GM12878 (cell line): Measurements from ENCODE around the gene NHEJ1. TPM values are rescaled to one million over a fixed set of nuclear protein-coding genes. Genes with fewer than 3 reads are reported as not detected.

Source experiments
- ATAC-seq: fragments of 200-7000 bp; cut with Tn5 transposase; 3 replicates; pipeline ENCODE4 v1.9.1; 2020; ENCODE audit warnings: mild to moderate bottlenecking, moderate library complexity
- BruUV-seq: library from RNA; stranded (reverse); fragments of 400-500 nt; replicated peaks from 2 replicates; lab custom pipeline; 2021; lab: Mats Ljungman, UMichigan
- CTCF ChIA-PET: fragments of 300-600 bp; sonication (Branson Sonifier 250); formaldehyde crosslinking; extraction: SDS; loops from one replicate; lab custom pipeline; 2021; ENCODE audit warnings: inconsistent platforms; lab: Yijun Ruan, JAX
- POLR2A ChIA-PET: fragments of 350-600 bp; formaldehyde crosslinking; extraction: SDS; loops from one replicate; lab custom pipeline; 2021; ENCODE audit warnings: inconsistent platforms; lab: Charles Lee
- RAD21 ChIA-PET: fragments of 300-600 bp; sonication (Branson Sonifier 250); formaldehyde crosslinking; loops from one replicate; lab custom pipeline; 2023; ENCODE audit warnings: antibody characterized with exemption; ENCODE audit not compliant: unreplicated experiment; lab: Charles Lee
- SMC1A ChIA-PET: fragments of 300-600 bp; sonication (Branson Sonifier 250); formaldehyde crosslinking; loops from one replicate; lab custom pipeline; 2023; ENCODE audit not compliant: unreplicated experiment, uncharacterized antibody; lab: Charles Lee
- DNase-seq: peaks from one replicate; pipeline ENCODE4 v3.0.0-alpha.2; 2011; ENCODE audit warnings: low read depth, low spot score
- FAIRE-seq: peaks from 3 replicates; lab custom pipeline; 2011; peaks lifted over from hg19 to GRCh38; lab: Jason Lieb, UNC
- H2AFZ ChIP-seq: 2 replicates; pipeline ENCODE4 v1.6.0; 2011; ENCODE audit warnings: low read depth, low read length, control low read depth; ENCODE audit not compliant: control insufficient read depth
- H3K27ac ChIP-seq: 2 replicates; pipeline ENCODE4 v1.5.1; 2011; ENCODE audit warnings: control low read depth; ENCODE audit not compliant: control insufficient read depth, insufficient read depth
- H3K27me3 ChIP-seq, 2 experiments: replicated peaks in 1 of 2; 2 replicates each; pipeline versions ENCODE4 v1.6.0 to v1.6.1; 2011; ENCODE audit warnings: low read length in 1 of 2; ENCODE audit not compliant: control insufficient read depth in 2 of 2, insufficient read depth in 2 of 2
- H3K36me3 ChIP-seq, 2 experiments: 2 replicates each; pipeline ENCODE4 v1.5.1; 2011; ENCODE audit warnings: low read length in 1 of 2; ENCODE audit not compliant: control insufficient read depth in 2 of 2, insufficient read depth in 2 of 2
- H3K4me1 ChIP-seq: 2 replicates; pipeline ENCODE4 v1.6.1; 2011; ENCODE audit warnings: mild to moderate bottlenecking, low read length, moderate library complexity, mixed read lengths; ENCODE audit not compliant: control insufficient read depth, insufficient read depth
- H3K4me2 ChIP-seq: 2 replicates; pipeline ENCODE4 v1.6.0; 2011; ENCODE audit warnings: control low read depth; ENCODE audit not compliant: control insufficient read depth, insufficient read depth
- H3K4me3 ChIP-seq: fragments of 200-600 bp; sonication (generic); 2 replicates; pipeline ENCODE4 v1.5.1; 2016
- H3K79me2 ChIP-seq: 2 replicates; pipeline ENCODE4 v1.6.0; 2011; ENCODE audit warnings: low read length; ENCODE audit not compliant: control insufficient read depth, insufficient read depth
- H3K9ac ChIP-seq: 2 replicates; pipeline ENCODE4 v1.8.0; 2011; ENCODE audit warnings: low read length, control low read depth, mixed read lengths; ENCODE audit not compliant: control insufficient read depth, insufficient read depth
- H3K9me3 ChIP-seq: replicated peaks from 3 replicates; pipeline ENCODE4 v1.5.1; 2011; ENCODE audit warnings: mild to moderate bottlenecking, low read length; ENCODE audit not compliant: control insufficient read depth, insufficient read depth
- H4K20me1 ChIP-seq: 2 replicates; pipeline ENCODE4 v1.6.0; 2011; ENCODE audit not compliant: control insufficient read depth, insufficient read depth
- BRCA1 ChIP-seq: IDR thresholded peaks from 2 replicates; pipeline ENCODE4 v1.6.1; 2011; ENCODE audit warnings: low read depth, low read length, improper control_type of control experiment
- CHD4 ChIP-seq: fragments of 200-600 bp; sonication (generic); IDR thresholded peaks from 2 replicates; pipeline ENCODE4 v1.6.1; 2016; ENCODE audit warnings: mild to moderate bottlenecking
- DPF2 ChIP-seq: fragments of 450-650 bp; IDR thresholded peaks from 2 replicates; pipeline ENCODE4 v1.6.1; 2017; ENCODE audit warnings: mild to moderate bottlenecking
- EZH2 ChIP-seq: IDR thresholded peaks from 2 replicates; pipeline ENCODE4 v1.6.1; 2012; ENCODE audit warnings: low read depth, mild to moderate bottlenecking, control low read depth, inconsistent platforms, low read length, borderline replicate concordance; ENCODE audit not compliant: control insufficient read depth
- GABPA ChIP-seq: IDR thresholded peaks from 2 replicates; pipeline ENCODE4 v1.6.1; 2014; ENCODE audit warnings: antibody characterized with exemption, low read depth, mild to moderate bottlenecking, inconsistent platforms
- SIN3A ChIP-seq: IDR thresholded peaks from 2 replicates; pipeline ENCODE4 v1.6.1; 2012; ENCODE audit warnings: low read depth, low read length, improper control_type of control experiment
- ZBED1 ChIP-seq: IDR thresholded peaks from 2 replicates; pipeline ENCODE4 v1.6.1; 2016; ENCODE audit warnings: borderline replicate concordance
- WGBS: methylation state at CpG from one replicate; pipeline ENCODE4 v1.1.6; 2016; ENCODE audit warnings: low lambda C conversion rate; ENCODE audit not compliant: insufficient replicate concordance, insufficient coverage; ENCODE audit errors: missing lambda C conversion rate; 5-methylcytosine and 5-hydroxymethylcytosine counted together
- in situ Hi-C: fragments of 300-500 bp; cut with MboI; formaldehyde crosslinking; loops from 9 replicates; pipeline ENCODE4 v1.14.3; 2018; ENCODE audit warnings: mixed read lengths
- intact Hi-C: fragments of 100-400 bp; cut with micrococcal nuclease; formaldehyde crosslinking; loops from one replicate; pipeline ENCODE4 v1.14.2; 2022; ENCODE audit not compliant: unreplicated experiment
- polyA plus RNA-seq, 11 experiments: library from polyadenylated mRNA; depleted of rRNA in 4 of 11; unstranded in 6 of 11; stranded (reverse) in 5 of 11; fragments of >200 nt; fragmentation: Nextera tagmentation in 4 of 11; fragmentation: Illumina TruSeq in 1 of 11; extraction: Ambion mirVana in 4 of 11; extraction: Trizol in 1 of 11; gene quantifications; 1 replicate in 1 of 11; 2 replicates in 10 of 11; pipeline versions ENCODE4 v1.2.1 to v1.2.3, GENCODE V29; 2011 to 2016; ENCODE audit warnings: inconsistent platforms in 2 of 11, missing spikeins in 2 of 11, low read depth in 1 of 11
- total RNA-seq, 4 experiments: library from RNA; depleted of rRNA in 3 of 4; stranded (reverse); fragments of >200 nt in 3 of 4; fragmentation: Illumina TruSeq in 1 of 4; extraction: Trizol in 1 of 4; gene quantifications; 2 replicates each; pipeline versions ENCODE4 v1.2.1 to v1.2.3, GENCODE V29; 2013 to 2021
- TF ChIP-seq, protein P1 (sequence below): IDR thresholded peaks from 2 replicates; pipeline ENCODE4 v1.6.1; 2012; ENCODE audit warnings: low read length, inconsistent platforms

The NHEJ1 gene
- total and polyA plus RNA-seq, 10 of the 15 experiments (the other 5 are each of a cell fraction or from before 2014, with no cell fraction given): 11.8 to 20.2 (median 17.0) TPM

DNA sequence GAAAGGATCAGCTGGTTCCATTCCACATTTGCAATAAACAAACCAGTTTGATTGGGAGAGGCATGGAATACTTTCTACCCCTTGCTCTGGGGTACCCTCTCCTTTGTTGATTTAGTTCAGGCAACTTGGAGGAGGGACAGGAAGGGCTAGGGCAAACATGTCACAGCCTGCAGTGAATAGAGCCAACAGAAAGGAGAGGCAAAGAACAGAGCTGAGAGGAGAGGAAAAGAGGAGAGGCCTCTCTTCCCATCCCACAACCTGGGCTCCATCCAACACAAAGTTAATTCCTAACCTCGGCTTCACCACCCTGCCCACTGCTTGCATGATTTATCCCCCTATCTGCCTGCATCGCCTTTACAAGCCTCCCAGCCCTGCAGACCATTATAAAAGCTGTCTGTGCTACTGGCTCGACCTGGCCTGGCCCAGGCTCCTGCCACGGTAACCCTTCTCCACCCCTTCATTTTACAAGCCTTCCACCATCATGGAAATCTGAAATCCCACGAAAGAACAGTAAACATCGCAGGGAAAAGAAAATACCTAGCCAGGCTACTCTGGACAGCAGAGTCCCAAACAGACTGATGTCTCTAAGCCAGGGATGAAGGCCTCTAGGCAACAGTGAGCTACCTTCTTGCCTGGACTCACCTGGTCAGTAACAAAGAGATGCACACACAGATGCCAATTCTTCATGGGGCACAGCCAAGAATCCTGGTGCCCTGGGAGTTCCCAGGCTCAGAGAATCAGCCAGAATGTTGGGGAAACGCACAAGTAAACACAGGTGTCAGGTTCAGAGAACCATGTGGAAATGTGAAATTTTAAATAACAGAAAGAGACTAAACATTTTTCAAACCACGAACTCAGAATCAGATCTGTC is 43.6 kb downstream of the NHEJ1 start:
- RAD21 ChIA-PET: interaction anchor here (0.8 to 4.2 kb wide), 3 partner anchors 38 to 87 kb away, joined by 3 to 55 read pairs (median 4); no protein-coding TSS in a partner anchor
- TF ChIP-seq BRCA1 (no peak), DPF2 (no peak), ZBED1 (no peak), EZH2 (no peak), SIN3A (no peak), CHD4 (no peak), GABPA (no peak)
- TF ChIP-seq, protein P1, sequence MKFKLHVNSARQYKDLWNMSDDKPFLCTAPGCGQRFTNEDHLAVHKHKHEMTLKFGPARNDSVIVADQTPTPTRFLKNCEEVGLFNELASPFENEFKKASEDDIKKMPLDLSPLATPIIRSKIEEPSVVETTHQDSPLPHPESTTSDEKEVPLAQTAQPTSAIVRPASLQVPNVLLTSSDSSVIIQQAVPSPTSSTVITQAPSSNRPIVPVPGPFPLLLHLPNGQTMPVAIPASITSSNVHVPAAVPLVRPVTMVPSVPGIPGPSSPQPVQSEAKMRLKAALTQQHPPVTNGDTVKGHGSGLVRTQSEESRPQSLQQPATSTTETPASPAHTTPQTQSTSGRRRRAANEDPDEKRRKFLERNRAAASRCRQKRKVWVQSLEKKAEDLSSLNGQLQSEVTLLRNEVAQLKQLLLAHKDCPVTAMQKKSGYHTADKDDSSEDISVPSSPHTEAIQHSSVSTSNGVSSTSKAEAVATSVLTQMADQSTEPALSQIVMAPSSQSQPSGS: no peak

More for the DNA sequence above, 43.6 kb downstream of the NHEJ1 start:
- Histone ChIP-seq H3K4me2 (no peak overlapping the region), H4K20me1 (no peaks in the 10 kb centered on the region), H3K79me2 (no peaks in the 10 kb centered on the region), H3K36me3 (no peaks in the 10 kb centered on the region), H3K9ac (no peak overlapping the region), H3K9me3 (no peaks in the 10 kb centered on the region), H2AFZ (no peak overlapping the region), H3K27ac (no peak overlapping the region), H3K4me3 (no peak overlapping the region), H3K27me3 (no peaks in the 10 kb centered on the region), H3K4me1 (no peaks in the 10 kb centered on the region)
- DNase-seq (no peak), ATAC-seq (no peak), FAIRE-seq (no peak)
- 68% methylated on average over 8 of the region's 8 CpGs for WGBS
- in situ Hi-C loops (loop anchor here (5.0 kb wide), 1 partner anchor 55 kb away; the partner anchor contains the start of gene IHH), intact Hi-C loops (loop anchor here (5.0 kb wide), 1 partner anchor 265 kb away; no protein-coding TSS in a partner anchor)
- POLR2A ChIA-PET: no interaction called here
- BruUV-seq: no TSS peak
- SMC1A ChIA-PET: interaction anchor here (0.9 to 7.9 kb wide), 9 partner anchors 13 to 59 kb away, joined by 3 to 115 read pairs (median 3); no protein-coding TSS in a partner anchor
- CTCF ChIA-PET: interaction anchor here (0.7 to 11.4 kb wide), 15 partner anchors 11 to 241 kb away, joined by 3 to 281 read pairs (median 7); no protein-coding TSS in a partner anchor
